ENCODE measurements around the gene CACNG5. TPM values are rescaled to one million over a fixed set of nuclear protein-coding genes. Genes with fewer than 3 reads are reported as not detected.
A peak's percentile ranks its signal among the peaks of the same experiment; 100 is the strongest.

Gene CACNG5
- total RNA-seq, 6 experiments from 2014 or later = not detected

DNA sequence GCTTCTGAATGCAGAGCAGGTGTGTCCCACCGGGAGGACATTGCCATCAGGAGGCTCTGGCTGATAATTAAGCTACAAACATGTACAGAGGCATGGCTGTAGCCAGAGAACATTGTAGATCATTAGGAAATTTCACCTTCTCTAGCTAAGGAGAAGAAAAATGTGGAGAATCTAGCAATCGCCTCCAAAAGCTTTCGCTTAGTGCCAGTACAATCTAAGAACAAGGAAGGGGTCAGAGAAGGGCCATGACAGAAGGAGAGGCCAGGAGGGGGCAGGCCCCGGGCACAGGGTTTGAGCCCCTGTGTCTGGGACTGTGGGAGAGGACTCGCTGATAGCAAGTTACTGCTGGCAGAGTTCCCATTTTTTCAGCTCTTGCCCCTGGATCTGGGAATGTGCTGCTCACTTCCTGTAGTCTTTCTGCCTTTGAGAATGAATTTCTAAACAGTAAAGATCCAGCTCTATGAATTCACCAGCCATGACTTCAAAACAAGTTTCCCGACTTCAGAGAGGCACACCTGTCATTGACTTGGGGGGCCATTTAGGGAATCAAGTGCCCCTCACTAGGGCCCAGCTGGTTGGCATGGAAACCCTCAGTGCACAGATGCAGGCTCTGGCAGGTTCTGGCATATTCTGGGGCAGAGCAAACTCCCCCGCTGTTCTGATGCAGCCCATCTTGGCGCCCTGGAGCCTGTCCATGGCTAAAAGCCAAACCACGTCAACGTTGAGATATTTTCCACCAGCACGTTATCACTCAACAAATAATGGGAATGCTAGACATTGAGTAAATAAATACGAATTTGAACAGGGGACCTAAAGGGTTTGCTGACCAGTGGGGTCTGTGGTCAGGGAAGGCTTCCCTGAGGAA is 70.1 kb downstream of the CACNG5 start:
- no peak for DNase-seq
- no peak for TF ChIP-seq CTCF (IDR thresholded peaks at IDR 0.05)
- no peak overlapping the region for H3K27ac Mint-ChIP-seq
- H3K4me3 Mint-ChIP-seq = peak overlapping the region; percentile 43; the same call in 1 of the 2 replicates
- H3K27me3 Mint-ChIP-seq (ENCODE audit: insufficient read depth) = peaks cover 25% of the 10 kb centered on the region
- peaks cover 18% of the 10 kb centered on the region for H3K4me1 Mint-ChIP-seq (ENCODE audit: low read depth)
- no peaks in the 10 kb centered on the region for H3K36me3 Mint-ChIP-seq (ENCODE audit: low read depth)
- no peaks in the 10 kb centered on the region for H3K9me3 Mint-ChIP-seq

- peak; percentile 67 for DNase-seq
- H3K27me3 Mint-ChIP-seq (ENCODE audit: insufficient read depth) = peaks cover 29% of the 10 kb centered on the region
- TF ChIP-seq CTCF (IDR thresholded peaks at IDR 0.05) = peak; percentile 94
- H3K27ac Mint-ChIP-seq = no peak overlapping the region
- no peak overlapping the region for H3K4me3 Mint-ChIP-seq
- H3K4me1 Mint-ChIP-seq (ENCODE audit: low read depth) = peaks cover 18% of the 10 kb centered on the region
- no peaks in the 10 kb centered on the region for H3K9me3 Mint-ChIP-seq
- no peaks in the 10 kb centered on the region for H3K36me3 Mint-ChIP-seq (ENCODE audit: low read depth)
Measured at GRCh38 chr17:66906321-66907278, 71.7 kb downstream of the CACNG5 start.

- H3K4me3 Mint-ChIP-seq = no peak overlapping the region
- H3K9me3 Mint-ChIP-seq = no peaks in the 10 kb centered on the region; the same call in 1 of the 2 replicates
- H3K27me3 Mint-ChIP-seq (ENCODE audit: insufficient read depth) = peaks cover 31% of the 10 kb centered on the region
- TF ChIP-seq CTCF (IDR thresholded peaks at IDR 0.05) = no peak
- H3K4me1 Mint-ChIP-seq (ENCODE audit: low read depth) = peaks cover 14% of the 10 kb centered on the region
- no peak for DNase-seq
- no peaks in the 10 kb centered on the region for H3K36me3 Mint-ChIP-seq (ENCODE audit: low read depth)
- H3K27ac Mint-ChIP-seq = no peak overlapping the region
Measured at GRCh38 chr17:66909804-66910373, 75.0 kb downstream of the CACNG5 start.

DNA sequence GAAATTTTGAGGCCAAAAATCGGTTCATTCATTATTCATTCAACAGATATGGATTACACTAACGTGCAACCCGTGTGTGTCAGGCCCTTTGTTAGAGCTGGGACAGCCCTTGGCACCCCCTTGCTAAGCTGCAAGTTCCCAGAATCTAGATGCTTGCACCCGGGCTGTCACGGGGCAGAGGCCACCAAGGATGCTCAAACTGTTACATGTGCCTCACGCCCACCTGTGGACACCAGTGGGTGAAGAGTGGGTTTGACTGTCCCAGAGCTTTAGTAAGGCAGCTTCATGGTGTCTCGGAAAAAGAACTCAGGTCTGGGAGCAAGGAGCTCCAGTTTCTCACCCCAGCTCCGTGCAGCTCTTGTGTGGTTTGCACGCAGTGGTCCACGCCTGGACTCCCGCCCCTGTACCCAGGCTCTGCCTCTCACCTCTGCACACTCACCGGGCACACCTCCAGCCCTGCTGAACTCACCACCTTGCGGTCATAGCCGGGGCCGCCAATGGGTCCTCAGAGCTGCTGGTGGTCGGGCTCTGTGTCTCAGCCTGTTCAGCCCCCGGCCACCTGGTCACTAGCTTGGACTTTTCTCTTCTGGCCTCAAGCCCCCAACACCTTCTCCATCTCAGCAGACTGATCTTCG is 75.9 kb downstream of the CACNG5 start:
- Mint-ChIP-seq H3K27me3 (ENCODE audit: insufficient read depth) (peaks cover 30% of the 10 kb centered on the region), H3K9me3 (no peaks in the 10 kb centered on the region; the same call in 1 of the 2 replicates), H3K4me3 (no peak overlapping the region), H3K27ac (no peak overlapping the region), H3K36me3 (ENCODE audit: low read depth) (no peaks in the 10 kb centered on the region), H3K4me1 (ENCODE audit: low read depth) (peaks cover 5% of the 10 kb centered on the region; the same call in 1 of the 2 replicates)
- no peak for TF ChIP-seq CTCF (IDR thresholded peaks at IDR 0.05)
- no peak for DNase-seq

DNA sequence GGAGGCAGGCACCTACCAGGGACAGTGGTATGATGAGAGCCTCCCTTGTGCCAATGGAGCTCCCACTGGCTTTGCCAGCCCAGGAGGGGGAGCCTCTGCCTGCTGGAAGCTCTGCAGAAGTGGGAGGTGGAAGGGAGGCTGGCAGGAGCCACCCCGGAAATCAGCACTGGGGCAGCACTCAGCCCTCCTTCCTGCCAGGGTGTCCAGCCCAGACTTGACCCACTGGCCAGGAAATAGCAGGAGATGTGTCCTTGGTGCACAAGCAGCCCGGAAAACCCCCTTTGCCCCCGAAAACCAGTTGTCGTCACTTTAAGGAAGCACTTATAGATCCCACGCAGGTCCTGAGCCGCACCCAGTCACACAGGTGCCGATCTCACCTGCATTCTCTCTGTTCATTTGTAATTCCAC is 80.3 kb downstream of the CACNG5 start:
- Mint-ChIP-seq H3K4me1 (ENCODE audit: low read depth) (no peaks in the 10 kb centered on the region), H3K9me3 (no peaks in the 10 kb centered on the region; the same call in 1 of the 2 replicates), H3K27me3 (ENCODE audit: insufficient read depth) (peaks cover 33% of the 10 kb centered on the region), H3K36me3 (ENCODE audit: low read depth) (no peaks in the 10 kb centered on the region), H3K4me3 (no peak overlapping the region), H3K27ac (no peak overlapping the region)
- DNase-seq = no peak
- TF ChIP-seq CTCF (IDR thresholded peaks at IDR 0.05) = peak; percentile 51; the same call in 1 of the 2 replicates

All from HFFc6 (cell line).